C4-2B (cell line): Measurements from ENCODE around the gene DOCK9.

Experiments used
- ZFX ChIP-seq: fragments of 450-650 bp; IDR thresholded peaks from 2 replicates; pipeline ENCODE4 v1.6.1; 2017
- TF ChIP-seq, protein P1 (sequence below): fragments of 450-650 bp; conservative IDR thresholded peaks from 2 replicates; pipeline ENCODE4 v1.5.1; 2017; ENCODE audit warnings: mild to moderate bottlenecking

DNA sequence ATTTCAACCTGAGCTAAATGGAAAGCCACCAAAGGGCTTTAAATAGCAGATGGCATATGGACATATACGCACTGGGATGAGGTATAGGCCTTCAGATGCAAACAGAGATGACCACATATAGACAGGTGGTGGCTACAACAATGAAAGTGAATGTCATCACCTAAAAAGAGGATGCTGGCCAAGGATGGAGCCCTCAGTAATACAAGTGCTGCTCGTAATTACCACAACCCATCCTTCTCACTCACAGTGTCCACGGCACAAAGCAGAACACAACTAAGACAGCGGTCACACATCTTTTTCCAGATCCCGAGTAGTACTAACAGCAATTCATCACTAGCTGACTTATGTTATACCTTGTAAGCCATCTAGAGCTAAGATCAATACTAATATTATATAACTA is 18.2 kb upstream of the DOCK9 start:
- TF ChIP-seq, protein P1, sequence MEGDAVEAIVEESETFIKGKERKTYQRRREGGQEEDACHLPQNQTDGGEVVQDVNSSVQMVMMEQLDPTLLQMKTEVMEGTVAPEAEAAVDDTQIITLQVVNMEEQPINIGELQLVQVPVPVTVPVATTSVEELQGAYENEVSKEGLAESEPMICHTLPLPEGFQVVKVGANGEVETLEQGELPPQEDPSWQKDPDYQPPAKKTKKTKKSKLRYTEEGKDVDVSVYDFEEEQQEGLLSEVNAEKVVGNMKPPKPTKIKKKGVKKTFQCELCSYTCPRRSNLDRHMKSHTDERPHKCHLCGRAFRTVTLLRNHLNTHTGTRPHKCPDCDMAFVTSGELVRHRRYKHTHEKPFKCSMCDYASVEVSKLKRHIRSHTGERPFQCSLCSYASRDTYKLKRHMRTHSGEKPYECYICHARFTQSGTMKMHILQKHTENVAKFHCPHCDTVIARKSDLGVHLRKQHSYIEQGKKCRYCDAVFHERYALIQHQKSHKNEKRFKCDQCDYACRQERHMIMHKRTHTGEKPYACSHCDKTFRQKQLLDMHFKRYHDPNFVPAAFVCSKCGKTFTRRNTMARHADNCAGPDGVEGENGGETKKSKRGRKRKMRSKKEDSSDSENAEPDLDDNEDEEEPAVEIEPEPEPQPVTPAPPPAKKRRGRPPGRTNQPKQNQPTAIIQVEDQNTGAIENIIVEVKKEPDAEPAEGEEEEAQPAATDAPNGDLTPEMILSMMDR, result no peak
- no peak for TF ChIP-seq ZFX
